Activated T-cell treated with anti-CD3 and anti-CD28 coated beads, Interleukin-2, amount 50 U/mL, for 24 hours (primary cell): ENCODE measurements around the gene SYT13.
"Not testable (repeated sequence)": the region's sequence is repeated elsewhere in the genome, so short reads cannot be mapped to it uniquely, and the experiment has no call there.

ENCODE experiments used
- DNase-seq: peaks from one replicate; pipeline ENCODE4 v3.0.0-alpha.2; 2020
- H3K27ac Mint-ChIP-seq: 2 replicates; pipeline ENCODE4 v1.8.0; 2020; ENCODE audit warnings: mild to moderate bottlenecking, mixed read lengths
- H3K27me3 Mint-ChIP-seq: 2 replicates; pipeline ENCODE4 v1.8.0; 2020; ENCODE audit warnings: mixed read lengths
- H3K36me3 Mint-ChIP-seq: 2 replicates; pipeline ENCODE4 v1.8.0; 2020; ENCODE audit warnings: low read depth, mixed read lengths
- H3K4me1 Mint-ChIP-seq: 2 replicates; pipeline ENCODE4 v1.8.0; 2020; ENCODE audit warnings: low read depth, mixed read lengths
- H3K4me3 Mint-ChIP-seq: 2 replicates; pipeline ENCODE4 v1.8.0; 2020; ENCODE audit warnings: mild to moderate bottlenecking, moderate library complexity, mixed read lengths
- H3K9me3 Mint-ChIP-seq: 2 replicates; pipeline ENCODE4 v1.8.0; 2020; ENCODE audit warnings: mixed read lengths

SYT13 gene

GRCh38 chr11:45296075-45296474 is 9.9 kb upstream of the SYT13 start:
- Mint-ChIP-seq H3K9me3 (no peaks in the 10 kb centered on the region), H3K27ac (no peak overlapping the region), H3K4me3 (no peak overlapping the region), H3K4me1 (no peaks in the 10 kb centered on the region), H3K36me3 (no peaks in the 10 kb centered on the region), H3K27me3 (peaks cover 41% of the 10 kb centered on the region)
- no peak for DNase-seq

- H3K36me3 Mint-ChIP-seq = no peaks in the 10 kb centered on the region
- DNase-seq = no peak
- H3K4me1 Mint-ChIP-seq = no peaks in the 10 kb centered on the region
- H3K27ac Mint-ChIP-seq = no peak overlapping the region
- H3K9me3 Mint-ChIP-seq = no peaks in the 10 kb centered on the region
- H3K27me3 Mint-ChIP-seq = peaks cover 56% of the 10 kb centered on the region
- no peak overlapping the region for H3K4me3 Mint-ChIP-seq
Observed at GRCh38 chr11:45294499-45294898, 8.4 kb upstream of the SYT13 start.

- DNase-seq = peak; percentile 64
- H3K9me3 Mint-ChIP-seq, H3K36me3 Mint-ChIP-seq, H3K4me1 Mint-ChIP-seq, H3K27ac Mint-ChIP-seq, H3K4me3 Mint-ChIP-seq: not testable (repeated sequence)
- peaks cover 62% of the 10 kb centered on the region for H3K27me3 Mint-ChIP-seq
Observed at GRCh38 chr11:45293566-45294192, 7.5 kb upstream of the SYT13 start.

- Mint-ChIP-seq H3K27ac (no peak overlapping the region), H3K4me3 (no peak overlapping the region), H3K9me3 (no peaks in the 10 kb centered on the region), H3K4me1 (peaks cover under 1% of the 10 kb centered on the region), H3K36me3 (no peaks in the 10 kb centered on the region), H3K27me3 (peaks cover 85% of the 10 kb centered on the region)
- no peak for DNase-seq
Observed at GRCh38 chr11:45290586-45290985, 4.4 kb upstream of the SYT13 start.

- no peak for DNase-seq
- Mint-ChIP-seq H3K27me3 (peaks cover 84% of the 10 kb centered on the region), H3K36me3 (no peaks in the 10 kb centered on the region)
Observed at GRCh38 chr11:45289369-45289768, 3.2 kb upstream of the SYT13 start.

GRCh38 chr11:45288339-45288738 is 2.2 kb upstream of the SYT13 start:
- no peaks in the 10 kb centered on the region for H3K9me3 Mint-ChIP-seq
- H3K4me1 Mint-ChIP-seq = peaks cover 2% of the 10 kb centered on the region
- no peak for DNase-seq
- H3K36me3 Mint-ChIP-seq = no peaks in the 10 kb centered on the region
- peaks cover 88% of the 10 kb centered on the region for H3K27me3 Mint-ChIP-seq
- H3K4me3 Mint-ChIP-seq = no peak overlapping the region
- H3K27ac Mint-ChIP-seq = no peak overlapping the region

More at GRCh38 chr11:45289369-45289768, 3.2 kb upstream of the SYT13 start:
- no peak overlapping the region for H3K4me3 Mint-ChIP-seq
- H3K4me1 Mint-ChIP-seq = peaks cover 2% of the 10 kb centered on the region
- H3K27ac Mint-ChIP-seq = no peak overlapping the region
- H3K9me3 Mint-ChIP-seq = no peaks in the 10 kb centered on the region

- Mint-ChIP-seq H3K36me3 (no peaks in the 10 kb centered on the region), H3K27me3 (peaks cover 80% of the 10 kb centered on the region), H3K9me3 (no peaks in the 10 kb centered on the region), H3K4me3 (no peak overlapping the region), H3K27ac (no peak overlapping the region), H3K4me1 (peaks cover 2% of the 10 kb centered on the region)
- no peak for DNase-seq
Observed at GRCh38 chr11:45287316-45287903, 1.3 kb upstream of the SYT13 start.

- Mint-ChIP-seq H3K9me3 (no peaks in the 10 kb centered on the region), H3K4me1 (peaks cover 3% of the 10 kb centered on the region), H3K4me3 (no peak overlapping the region), H3K27me3 (peaks cover 70% of the 10 kb centered on the region), H3K27ac (no peak overlapping the region), H3K36me3 (no peaks in the 10 kb centered on the region)
- DNase-seq = no peak
Observed at GRCh38 chr11:45285250-45285828, 802 bp downstream of the SYT13 start.

- no peak overlapping the region for H3K27ac Mint-ChIP-seq
Observed at GRCh38 chr11:45282081-45282480, 4.1 kb downstream of the SYT13 start.

GRCh38 chr11:45280449-45280848 is 5.7 kb downstream of the SYT13 start:
- Mint-ChIP-seq H3K9me3 (no peaks in the 10 kb centered on the region), H3K4me3 (no peak overlapping the region), H3K27ac (no peak overlapping the region), H3K27me3 (peaks cover 41% of the 10 kb centered on the region), H3K36me3 (no peaks in the 10 kb centered on the region), H3K4me1 (peaks cover 3% of the 10 kb centered on the region)
- DNase-seq = no peak

More at GRCh38 chr11:45282081-45282480, 4.1 kb downstream of the SYT13 start:
- no peak for DNase-seq
- Mint-ChIP-seq H3K4me3 (no peak overlapping the region), H3K36me3 (no peaks in the 10 kb centered on the region), H3K27me3 (peaks cover 45% of the 10 kb centered on the region), H3K9me3 (no peaks in the 10 kb centered on the region), H3K4me1 (peaks cover 4% of the 10 kb centered on the region)

GRCh38 chr11:45279645-45280044 is 6.5 kb downstream of the SYT13 start:
- Mint-ChIP-seq H3K9me3 (no peaks in the 10 kb centered on the region), H3K36me3 (no peaks in the 10 kb centered on the region), H3K27ac (no peak overlapping the region), H3K27me3 (peaks cover 44% of the 10 kb centered on the region), H3K4me3 (no peak overlapping the region), H3K4me1 (peaks cover 2% of the 10 kb centered on the region)
- no peak for DNase-seq

- Mint-ChIP-seq H3K36me3 (no peaks in the 10 kb centered on the region), H3K4me1 (peaks cover 2% of the 10 kb centered on the region), H3K27me3 (peaks cover 44% of the 10 kb centered on the region), H3K27ac (no peak overlapping the region), H3K9me3 (no peaks in the 10 kb centered on the region), H3K4me3 (no peak overlapping the region)
- DNase-seq = no peak
Observed at GRCh38 chr11:45278714-45279113, 7.4 kb downstream of the SYT13 start.

- H3K9me3 Mint-ChIP-seq = no peaks in the 10 kb centered on the region
- peaks cover 2% of the 10 kb centered on the region for H3K4me1 Mint-ChIP-seq
- no peak overlapping the region for H3K27ac Mint-ChIP-seq
- H3K4me3 Mint-ChIP-seq = no peak overlapping the region
- peaks cover 55% of the 10 kb centered on the region for H3K27me3 Mint-ChIP-seq
- H3K36me3 Mint-ChIP-seq = no peaks in the 10 kb centered on the region
- DNase-seq = no peak
Observed at GRCh38 chr11:45275828-45276227, 10.3 kb downstream of the SYT13 start.

GRCh38 chr11:45274206-45274605 is 11.9 kb downstream of the SYT13 start:
- Mint-ChIP-seq H3K9me3 (no peaks in the 10 kb centered on the region), H3K4me1 (no peaks in the 10 kb centered on the region), H3K4me3 (no peak overlapping the region), H3K27me3 (peaks cover 66% of the 10 kb centered on the region), H3K36me3 (no peaks in the 10 kb centered on the region), H3K27ac (no peak overlapping the region)
- DNase-seq = no peak

- no peak overlapping the region for H3K27ac Mint-ChIP-seq
- H3K9me3 Mint-ChIP-seq = no peaks in the 10 kb centered on the region
- no peak overlapping the region for H3K4me3 Mint-ChIP-seq
- H3K36me3 Mint-ChIP-seq = no peaks in the 10 kb centered on the region
- peaks cover 73% of the 10 kb centered on the region for H3K27me3 Mint-ChIP-seq
- DNase-seq = no peak
- no peaks in the 10 kb centered on the region for H3K4me1 Mint-ChIP-seq
Observed at GRCh38 chr11:45273509-45273908, 12.6 kb downstream of the SYT13 start.
